ENCODE data around the gene C6orf58.

The C6orf58 gene

DNA sequence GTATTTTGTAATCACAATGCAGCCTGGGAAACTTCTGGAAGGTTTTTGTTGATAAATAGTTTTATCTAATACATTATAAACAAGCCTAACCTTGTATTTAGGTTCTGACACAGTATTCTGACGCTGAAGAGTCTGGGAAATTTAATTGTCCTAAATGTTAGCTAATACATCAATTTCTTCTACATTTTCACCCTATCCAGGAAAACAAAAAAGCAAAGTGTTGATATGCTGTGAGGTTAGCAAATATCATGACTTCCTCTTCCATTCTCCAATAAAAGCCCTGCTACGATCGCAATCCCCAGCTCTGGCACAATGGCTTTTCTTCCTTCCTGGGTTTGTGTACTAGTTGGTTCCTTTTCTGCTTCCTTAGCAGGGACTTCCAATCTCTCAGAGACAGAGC lies at the start of gene C6orf58:
Gene C6orf58 (plus strand): TSS at position 301 of the 400 bp plus-strand sequence. CDS start 12 bp downstream, at position 313.
- DNase-seq (ENCODE audit: low read depth in 3 of 3, low spot score in 1 of 3): no peak

DNA sequence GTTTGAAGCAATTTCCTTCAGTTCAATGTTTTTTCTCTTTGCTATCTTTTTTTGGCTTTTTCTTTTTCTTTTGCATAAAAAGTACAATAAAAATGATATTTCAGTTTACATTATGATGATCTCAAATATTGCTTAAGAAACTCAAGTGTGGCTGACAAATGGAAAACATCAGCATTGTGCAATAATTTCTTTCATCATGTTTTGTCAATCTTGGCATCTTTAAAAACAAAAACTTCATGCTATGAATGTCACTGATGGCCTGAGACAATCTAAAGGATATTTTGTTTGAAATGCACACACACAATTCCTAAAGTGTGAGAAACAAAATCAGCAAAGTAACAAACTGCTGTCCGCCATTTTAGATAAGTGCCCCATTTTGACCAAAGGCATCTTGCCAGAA lies 44.0 kb upstream of the C6orf58 start:
- DNase-seq (ENCODE audit: low read depth in 3 of 3, low spot score in 1 of 3): no peak

DNA sequence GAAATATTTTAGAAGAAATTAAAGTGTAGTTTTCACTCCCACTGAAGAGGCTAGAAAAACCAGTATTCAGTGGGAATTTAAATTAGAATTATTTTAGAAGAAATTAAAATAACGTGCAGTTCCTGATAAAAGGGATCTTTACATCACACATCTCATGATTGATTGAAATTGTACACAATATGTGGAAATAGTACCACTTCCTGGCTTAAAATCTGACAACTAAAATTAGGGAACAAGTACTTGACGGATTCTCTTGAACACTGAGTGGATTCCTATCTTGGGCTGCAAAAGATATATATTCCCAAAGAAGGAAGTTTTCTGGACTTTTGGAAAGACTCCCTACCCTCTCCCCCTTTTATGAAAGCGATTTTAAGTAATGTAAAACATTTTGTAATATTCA lies 43.2 kb upstream of the C6orf58 start:
- DNase-seq (ENCODE audit: low read depth in 3 of 3, low spot score in 1 of 3): no peak

DNA sequence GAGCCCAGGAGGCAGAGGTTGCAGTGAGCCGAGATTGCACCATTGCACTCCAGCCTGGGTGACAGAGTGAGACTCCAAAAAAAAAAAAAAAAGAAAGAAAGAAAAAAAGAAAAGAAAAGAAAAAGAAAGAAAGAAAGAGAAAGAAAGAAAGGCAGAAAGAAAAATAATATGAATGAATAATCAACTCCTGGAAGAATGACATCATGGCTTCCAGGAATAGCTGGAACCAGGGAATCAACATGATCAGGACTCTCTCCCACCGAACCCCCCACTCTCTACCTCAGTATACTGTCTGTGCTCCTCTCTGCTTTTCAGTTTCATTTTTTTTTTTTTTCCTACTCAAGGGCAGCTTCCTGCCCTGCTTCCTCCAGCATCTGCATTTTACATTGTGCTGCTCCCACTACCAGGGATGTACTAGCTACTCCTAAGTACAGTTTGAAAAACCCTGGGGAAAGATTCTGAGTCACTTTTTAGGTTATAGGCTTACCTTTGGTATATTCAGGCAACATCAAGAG lies 38.2 kb upstream of the C6orf58 start:
- DNase-seq (ENCODE audit: low read depth in 3 of 3, low spot score in 1 of 3): no peak

DNA sequence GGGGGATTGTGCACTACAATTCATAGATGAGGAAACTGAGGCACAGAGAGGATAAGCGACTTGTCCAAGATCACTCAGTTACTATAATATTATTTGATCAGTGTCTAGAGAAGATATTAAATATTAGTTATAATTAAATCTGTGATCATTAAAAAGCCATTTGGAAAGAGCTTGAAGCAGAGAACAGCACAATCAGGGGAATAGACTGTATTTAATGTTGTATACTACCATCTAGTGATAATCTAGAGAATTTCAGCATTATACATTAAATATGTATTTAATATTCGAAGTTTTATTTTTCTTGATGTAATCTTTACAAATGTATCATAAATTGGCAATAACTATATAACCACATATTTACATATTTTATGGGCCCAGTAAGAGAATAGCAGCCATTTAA lies 37.7 kb upstream of the C6orf58 start:
- DNase-seq (ENCODE audit: low read depth in 3 of 3, low spot score in 1 of 3): no peak

DNA sequence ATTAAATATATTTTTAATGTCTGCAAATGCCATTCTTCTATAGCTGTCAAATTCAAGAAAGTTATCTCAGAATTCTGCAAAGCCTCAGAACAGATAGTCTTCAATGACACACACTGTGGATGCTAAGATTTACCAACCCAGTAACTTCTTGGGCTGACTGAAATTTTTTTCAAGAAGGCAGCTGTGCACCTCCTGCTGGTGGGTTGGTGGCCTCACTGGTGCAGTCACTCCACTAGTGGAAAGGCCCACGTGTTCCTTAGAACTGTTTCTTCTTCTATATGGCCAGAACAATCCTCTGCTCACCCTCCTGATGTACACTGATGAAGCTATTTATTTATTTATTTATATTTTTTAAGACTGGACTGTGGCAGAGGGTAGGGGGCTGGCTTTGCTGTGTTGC lies 29.8 kb upstream of the C6orf58 start:
- peak in 1 of 3 donors; percentile 4 for DNase-seq (ENCODE audit: low read depth in 3 of 3, low spot score in 1 of 3)

DNA sequence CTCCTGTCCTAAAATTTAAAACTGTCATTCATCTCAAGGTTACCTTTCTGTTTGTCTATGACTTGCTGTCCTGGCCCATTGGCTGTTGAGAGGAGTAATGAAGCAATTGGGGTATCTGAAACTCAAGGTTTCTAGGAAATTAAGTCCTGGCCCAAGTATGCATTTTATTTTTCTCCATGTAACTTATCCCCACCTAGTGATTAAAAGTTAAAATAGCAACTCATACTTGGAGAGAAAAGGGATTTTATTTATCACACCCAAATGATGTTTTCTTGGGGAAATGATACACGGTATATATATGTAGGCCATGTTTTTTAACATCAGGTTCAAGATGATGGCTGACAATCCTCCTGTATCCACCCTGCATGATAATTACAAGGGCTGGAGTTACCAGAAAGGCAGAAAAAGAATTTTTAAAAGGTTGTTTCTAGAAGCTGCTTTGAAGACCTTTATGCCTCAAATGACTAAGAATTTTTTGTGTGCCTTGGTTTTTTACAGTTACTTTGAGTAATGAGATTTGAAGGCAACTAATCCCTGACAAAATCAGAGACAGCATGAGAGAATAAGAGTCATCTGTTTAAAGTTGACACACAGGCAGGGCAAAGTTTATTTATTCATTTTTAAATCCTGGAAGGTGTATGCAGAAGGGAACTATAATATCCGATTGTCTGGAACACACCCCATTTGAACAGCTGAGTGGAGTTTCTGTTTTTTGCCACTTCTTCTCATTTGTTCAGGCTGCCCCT lies 28.9 kb upstream of the C6orf58 start:
- DNase-seq (ENCODE audit: low read depth in 3 of 3, low spot score in 1 of 3): no peak

DNA sequence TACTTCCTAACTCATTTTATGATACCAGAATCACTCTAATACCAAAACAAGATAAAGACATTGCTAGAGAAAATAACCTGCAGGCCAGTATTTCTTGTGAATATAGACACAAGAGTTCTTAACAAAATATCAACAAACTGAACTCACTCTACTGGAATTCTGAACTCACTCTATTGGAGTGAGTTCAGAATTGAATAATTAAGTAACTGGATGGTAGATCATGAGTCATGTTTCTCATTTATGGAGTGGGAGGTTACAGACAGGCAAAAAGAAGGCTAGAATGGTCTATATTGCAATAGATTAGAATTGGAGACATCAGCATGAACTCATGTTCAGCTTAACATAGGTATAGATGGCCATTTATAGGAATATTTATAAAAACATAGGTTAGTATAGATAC lies 26.6 kb upstream of the C6orf58 start:
- DNase-seq (ENCODE audit: low read depth in 3 of 3, low spot score in 1 of 3): no peak

DNA sequence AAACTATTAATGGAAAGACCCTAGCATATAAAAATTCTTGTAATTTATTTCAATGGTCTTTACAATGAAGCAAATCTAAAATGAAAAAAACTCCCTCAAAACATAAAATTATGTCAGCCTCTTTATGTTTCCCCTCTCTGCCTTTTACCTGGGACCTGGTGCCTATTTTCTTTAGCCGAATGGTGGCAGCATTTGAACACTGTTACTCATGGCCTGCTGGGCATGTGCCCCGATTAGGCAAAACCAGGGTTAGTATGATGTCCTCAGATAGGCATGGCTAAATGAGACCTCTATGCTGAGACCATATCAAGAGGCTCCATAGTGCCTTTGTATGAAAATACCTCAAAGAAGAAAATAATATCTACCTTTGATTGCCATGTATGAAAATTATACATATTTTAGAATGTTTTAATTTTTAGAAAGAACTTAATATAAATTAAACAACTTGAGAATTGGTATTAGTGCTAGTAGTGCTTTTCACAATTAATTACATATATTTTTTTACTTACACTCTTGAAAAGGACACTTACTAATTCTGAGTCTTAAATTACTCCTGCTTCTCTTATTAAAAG lies 22.5 kb upstream of the C6orf58 start:
- DNase-seq (ENCODE audit: low read depth in 3 of 3, low spot score in 1 of 3): no peak

DNA sequence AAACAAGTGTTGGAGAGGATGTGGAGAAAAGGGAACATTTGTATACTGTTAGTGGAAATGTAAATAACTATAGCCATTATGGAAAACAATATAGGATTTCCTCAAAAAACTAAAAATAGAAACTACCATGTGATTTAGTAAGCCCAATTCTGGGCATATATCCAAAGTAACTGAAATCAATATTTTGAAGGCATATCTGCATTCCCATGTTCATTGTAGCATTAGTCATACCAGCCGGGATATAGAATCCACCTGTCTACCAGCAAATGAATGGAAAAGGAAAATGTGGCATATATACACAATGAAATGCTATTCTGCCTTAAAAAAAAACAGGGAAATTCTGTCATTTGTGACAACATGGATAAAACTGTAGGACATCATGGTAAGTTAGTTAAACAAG lies 15.3 kb upstream of the C6orf58 start:
- no peak for DNase-seq (ENCODE audit: low read depth in 3 of 3, low spot score in 1 of 3)

DNA sequence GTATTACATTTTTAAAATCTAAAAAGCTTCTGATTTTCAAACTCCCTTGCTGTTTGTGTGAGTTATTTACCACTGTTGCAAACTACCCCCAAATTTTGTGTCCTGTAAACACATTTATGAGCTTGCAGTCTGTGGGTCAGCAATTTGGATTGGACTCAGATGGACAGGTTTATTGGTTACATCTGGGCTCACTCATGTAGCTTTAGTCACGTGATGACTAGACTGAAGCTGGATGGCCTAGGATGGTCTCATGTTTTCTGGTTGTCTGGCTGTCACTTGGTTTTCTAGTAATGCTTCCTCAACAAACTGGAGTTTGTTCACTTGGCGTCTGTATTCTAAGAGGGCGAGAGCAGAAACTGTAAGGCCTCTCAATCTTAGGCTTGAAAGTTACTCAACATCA lies 12.2 kb upstream of the C6orf58 start:
- no peak for DNase-seq (ENCODE audit: low read depth in 3 of 3, low spot score in 1 of 3)

DNA sequence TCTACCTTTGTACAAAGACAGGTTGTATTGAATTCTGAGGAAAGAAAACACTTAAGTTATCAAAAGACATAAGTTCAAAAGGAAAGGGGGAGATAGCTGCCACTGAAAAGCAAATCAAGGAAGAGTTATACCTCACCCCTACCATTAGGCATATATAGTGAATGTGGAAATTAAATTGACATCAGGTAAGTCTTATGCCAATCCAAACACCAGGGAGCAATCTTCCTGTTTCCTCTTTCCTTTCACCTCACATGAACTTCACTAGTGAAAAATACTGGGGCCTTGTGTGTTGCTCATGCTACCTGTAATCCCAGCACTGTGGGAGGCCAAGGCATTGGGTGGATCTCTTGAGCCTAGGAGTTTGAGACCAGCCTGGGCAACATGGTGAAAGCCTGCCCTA lies 10.9 kb upstream of the C6orf58 start:
- no peak for DNase-seq (ENCODE audit: low read depth in 3 of 3, low spot score in 1 of 3)

DNA sequence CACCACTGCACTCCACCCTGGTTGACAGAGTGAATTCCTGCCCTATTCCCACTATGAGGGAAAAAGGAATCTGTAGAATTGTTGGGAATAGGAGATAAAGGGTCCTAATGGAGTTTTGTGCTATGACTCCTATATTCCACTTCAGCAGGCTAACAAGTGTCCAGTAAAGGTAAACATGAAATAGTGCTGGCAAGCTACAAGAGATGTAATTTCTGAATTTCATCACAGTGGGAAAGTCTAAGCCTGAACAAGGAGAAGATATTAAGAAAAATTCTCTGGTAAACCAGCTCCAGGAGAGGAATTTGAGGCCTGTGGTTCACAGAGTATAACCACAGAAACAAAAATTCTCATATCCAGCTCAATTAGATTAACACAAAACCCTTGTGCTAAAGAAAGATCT lies 10.3 kb upstream of the C6orf58 start:
- DNase-seq (ENCODE audit: low read depth in 3 of 3, low spot score in 1 of 3): no peak

DNA sequence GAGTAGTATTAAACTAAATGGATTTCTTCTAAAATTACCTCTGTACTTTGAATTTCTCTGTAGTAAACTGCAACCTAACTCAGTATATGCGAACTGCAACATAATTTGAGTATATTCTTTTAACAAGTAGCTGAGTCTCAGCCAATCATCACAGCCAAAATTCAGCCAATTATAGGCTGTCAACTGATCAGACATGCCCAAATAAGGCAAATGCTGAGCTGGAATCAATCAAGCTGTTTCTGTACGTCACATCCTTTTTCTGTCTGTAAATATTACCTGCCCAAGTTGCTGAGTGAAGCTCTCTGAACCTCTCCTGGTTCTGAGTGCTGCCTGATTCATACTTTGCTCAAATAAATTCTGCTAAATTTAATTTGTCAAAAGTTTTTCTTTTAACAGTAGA lies 9.5 kb upstream of the C6orf58 start:
- no peak for DNase-seq (ENCODE audit: low read depth in 3 of 3, low spot score in 1 of 3)

DNA sequence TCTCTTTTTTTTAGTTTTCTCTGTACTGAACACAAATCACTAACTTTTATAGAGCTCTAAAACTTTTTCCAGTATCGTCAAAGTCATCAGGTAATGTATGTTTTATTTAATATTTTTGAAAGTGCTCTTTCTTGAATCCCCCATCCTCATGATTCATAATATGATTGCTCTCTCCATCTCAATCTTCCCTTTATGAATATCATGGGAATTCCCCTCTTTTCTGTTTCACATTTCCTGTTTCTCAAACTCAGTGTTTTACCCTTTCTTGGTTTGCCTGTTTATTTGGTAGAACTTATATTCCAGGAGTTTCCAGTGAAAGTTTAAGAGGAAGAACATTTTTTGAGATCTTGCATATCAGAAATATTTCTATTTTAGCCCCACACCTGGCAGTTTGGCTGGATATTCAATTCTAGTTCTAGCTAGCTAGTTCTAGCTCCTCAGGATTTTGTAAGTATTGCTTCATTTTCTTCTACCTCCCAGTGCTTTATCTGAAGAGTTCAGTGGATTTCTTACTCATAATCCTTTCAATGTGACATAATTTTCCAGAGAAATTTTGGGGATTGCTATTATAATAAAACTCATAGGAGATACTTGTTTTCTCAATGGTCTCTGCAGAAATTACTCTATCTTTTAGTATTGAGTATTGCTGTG lies 6.1 kb upstream of the C6orf58 start:
- no peak for DNase-seq (ENCODE audit: low read depth in 3 of 3, low spot score in 1 of 3)

DNA sequence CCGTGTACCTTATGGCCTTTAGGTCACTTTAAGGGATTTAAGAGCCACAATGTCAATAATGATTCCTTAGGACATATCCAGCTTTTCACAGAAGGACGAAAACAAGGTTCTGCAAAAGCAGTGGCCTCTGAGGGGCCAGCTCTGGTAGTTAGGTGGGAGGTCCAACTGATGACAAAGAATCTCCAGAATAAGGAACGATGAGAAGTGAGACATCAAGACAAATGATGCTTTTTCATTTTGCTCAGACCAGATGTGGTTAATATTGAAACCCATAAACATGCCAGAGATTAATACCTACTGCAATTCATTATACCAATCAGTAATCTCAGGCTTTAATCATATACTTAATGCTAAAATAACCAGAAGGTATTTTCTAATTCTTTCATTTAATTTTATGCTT lies 1.9 kb downstream of the C6orf58 start:
- no peak for DNase-seq (ENCODE audit: low read depth in 3 of 3, low spot score in 1 of 3)

DNA sequence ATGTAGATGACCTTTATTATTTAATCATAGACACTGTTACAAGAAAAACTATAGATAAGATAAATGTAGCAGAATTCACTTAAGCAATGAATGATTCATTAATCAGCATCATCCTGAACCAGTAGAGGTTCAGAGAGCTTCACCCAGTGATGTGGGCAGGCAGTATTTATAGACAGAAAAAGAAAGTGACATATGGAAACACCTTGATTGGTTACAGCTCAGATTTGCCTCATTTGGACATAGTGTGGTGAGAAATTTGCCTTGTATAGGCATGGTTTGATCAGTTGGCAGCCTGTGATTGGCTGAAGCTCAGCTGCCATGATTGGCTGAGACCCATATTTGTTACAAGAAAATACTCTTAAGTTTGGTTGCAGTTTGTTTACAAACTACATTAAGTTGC lies 4.6 kb downstream of the C6orf58 start:
- DNase-seq (ENCODE audit: low read depth in 3 of 3, low spot score in 1 of 3): no peak

DNA sequence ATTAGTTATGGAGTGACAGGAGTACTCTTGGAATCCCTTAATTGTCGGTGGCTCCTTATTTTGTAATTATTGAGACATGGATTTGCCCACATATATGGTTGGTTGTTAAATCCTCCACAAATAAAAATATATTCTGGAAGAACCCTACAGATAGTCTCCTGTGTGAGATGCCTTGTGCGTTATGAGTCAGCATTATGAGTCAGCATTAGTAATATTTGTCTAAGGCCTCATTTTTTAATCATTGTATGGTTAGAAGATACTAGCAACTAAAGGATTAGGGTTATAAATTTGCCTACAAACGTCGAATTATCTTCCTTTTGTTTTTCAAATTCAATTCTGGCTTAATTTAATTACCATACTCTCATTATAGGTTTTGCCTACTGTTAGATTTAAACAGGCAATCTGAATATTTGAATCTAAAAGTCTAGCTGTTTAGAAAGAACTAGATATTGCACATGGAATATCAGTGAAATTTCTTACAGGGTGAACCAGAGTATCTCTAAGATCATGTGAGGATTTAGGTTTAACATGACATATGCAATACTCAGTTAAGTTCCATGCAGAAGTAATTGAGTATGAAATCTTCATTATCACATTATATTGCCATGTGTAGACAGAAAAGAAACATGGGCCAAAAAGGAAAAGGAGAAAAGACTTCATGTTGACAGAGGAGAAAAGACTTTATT lies 5.9 kb downstream of the C6orf58 start:
- no peak for DNase-seq (ENCODE audit: low read depth in 3 of 3, low spot score in 1 of 3)

DNA sequence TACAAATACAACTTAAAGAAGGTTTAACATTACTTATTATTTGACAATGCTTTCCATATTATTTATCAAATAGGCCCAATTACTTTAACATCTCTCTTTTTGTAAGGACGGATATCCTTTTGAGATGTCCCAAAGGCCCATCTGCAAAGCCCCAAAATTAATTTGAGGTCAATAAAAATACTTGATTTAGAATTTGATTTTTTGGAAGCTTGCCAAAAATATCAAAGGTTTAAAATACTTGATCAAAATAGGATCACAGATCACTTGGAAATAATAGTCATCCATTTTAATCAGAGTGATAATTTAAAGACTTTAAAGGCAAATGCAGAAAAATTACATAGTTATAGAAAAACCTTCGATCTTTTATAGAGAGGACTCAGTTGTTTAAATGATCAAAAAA lies 8.1 kb downstream of the C6orf58 start:
- no peak for DNase-seq (ENCODE audit: low read depth in 3 of 3, low spot score in 1 of 3)

DNA sequence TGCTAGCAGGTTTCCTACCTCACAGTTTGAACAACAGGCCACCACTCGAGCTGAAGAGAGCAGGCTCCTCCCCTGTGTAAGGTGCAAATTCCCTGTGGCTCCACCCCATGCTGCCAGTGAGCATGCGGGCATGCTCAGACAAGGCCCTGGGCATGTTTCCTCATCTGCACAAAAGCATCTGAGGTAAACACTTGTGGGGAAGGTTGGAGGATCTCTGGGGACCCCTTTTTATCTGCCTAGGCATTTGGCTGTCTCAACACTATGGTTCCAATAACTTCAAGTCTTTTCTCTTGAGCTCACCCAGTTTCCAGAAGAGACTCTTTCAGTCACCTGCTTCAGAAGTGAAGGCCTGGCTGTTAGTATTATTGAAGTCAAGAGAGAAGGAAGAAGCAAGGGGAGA lies 9.4 kb downstream of the C6orf58 start:
- no peak for DNase-seq (ENCODE audit: low read depth in 3 of 3, low spot score in 1 of 3)

DNA sequence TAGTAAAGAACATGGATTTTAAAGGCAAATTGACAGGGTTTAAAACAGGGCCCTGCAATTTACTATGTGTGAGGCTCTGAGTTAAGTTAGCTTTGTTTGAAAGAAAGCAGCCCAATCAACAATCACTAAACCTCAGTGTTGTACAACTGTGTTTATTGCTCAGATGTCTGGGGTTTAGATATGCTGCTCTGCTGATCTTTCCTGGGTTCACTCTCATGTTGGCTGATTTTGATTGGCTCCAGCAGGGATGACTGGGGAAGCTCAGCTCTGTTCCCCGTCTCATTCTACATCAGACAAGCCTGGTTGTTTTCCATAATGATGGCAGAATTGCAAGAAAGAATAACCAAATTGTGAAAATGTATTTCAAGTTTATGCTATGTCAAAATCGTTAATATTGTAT lies 10.9 kb downstream of the C6orf58 start:
- DNase-seq (ENCODE audit: low read depth in 3 of 3, low spot score in 1 of 3): no peak

DNA sequence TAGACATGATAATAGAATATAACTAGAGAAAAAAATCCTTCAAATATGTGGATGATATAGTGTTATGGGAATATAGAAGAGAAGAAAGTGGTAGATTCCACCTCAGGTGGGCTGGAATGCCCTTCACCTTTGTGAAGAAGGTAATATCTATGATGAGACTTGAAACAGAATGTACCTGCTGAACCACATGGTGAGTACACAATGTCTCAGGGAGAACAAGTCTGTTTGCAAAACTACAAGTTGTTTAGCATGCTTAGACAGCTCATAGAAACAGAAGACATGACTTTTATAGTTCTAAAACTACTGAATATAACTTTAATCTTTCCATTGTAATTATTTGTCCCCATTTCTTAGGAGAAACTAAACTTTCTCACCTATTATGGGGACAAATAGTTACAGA lies 12.2 kb downstream of the C6orf58 start:
- no peak for DNase-seq (ENCODE audit: low read depth in 3 of 3, low spot score in 1 of 3)

Data from stimulated activated CD4-positive, alpha-beta T cell treated with anti-CD3 and anti-CD28 coated beads, TNF-alpha, amount 100 ng/mL, for 1 hour (primary cell).